ENCODE data around the gene MEIS1. TPM values are rescaled to one million over a fixed set of nuclear protein-coding genes. Genes with fewer than 3 reads are reported as not detected.
"Not testable (repeated sequence)": the region's sequence is repeated elsewhere in the genome, so short reads cannot be mapped to it uniquely, and the experiment has no call there.

The MEIS1 gene
- 10 to 100 TPM in 1 of 2 donors, 1 to 10 TPM in 1; 10.0 to 38.9 TPM for total RNA-seq
- long read RNA-seq, partial matches to known transcripts, result 1 of 3 reads
- long read RNA-seq, other reads (novel, unspliced or antisense), result 1 of 3 reads

DNA sequence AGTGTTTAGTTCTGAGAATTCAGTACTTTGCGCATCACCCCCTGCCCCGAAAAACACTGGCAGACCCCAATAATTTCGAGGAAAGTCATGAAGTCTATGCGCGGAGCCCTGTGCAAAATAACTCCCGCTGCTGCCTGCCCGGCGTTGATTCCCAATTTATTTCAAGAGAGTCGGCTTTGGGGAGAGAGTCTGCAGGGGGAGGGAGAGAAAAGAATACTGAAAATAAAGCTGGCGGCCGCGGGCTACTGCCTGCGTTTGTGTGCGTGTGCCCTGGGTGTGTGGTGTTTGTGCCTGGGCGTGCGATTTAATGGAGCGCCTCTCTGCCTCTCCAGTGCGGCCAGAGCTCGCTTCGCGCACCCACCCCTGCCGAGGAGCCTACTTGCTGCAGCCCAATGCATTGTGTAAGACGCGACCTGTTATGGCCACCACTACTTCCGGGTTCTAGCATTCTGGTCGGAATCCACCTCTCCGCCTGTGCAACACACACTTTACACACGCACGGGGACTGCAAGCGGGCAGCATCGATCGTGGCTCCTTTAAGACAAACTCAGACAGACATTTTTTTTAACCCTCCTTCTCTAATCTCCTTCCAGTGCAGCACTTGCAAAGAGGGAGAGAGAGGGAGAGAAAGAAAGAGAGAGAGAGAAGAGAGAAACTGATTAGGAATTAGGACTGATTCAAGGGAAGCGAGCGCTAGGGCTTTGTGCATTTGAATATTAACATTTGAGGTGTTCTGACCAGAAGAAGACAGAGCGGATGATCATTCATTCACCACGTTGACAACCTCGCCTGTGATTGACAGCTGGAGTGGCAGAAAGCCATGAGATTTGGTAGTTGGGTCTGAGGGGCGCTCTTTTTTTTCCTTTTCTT is at the start of gene MEIS1:
Gene MEIS1, plus strand, starts transcription at position 447 of the 870 bp plus-strand sequence. CDS start 732 bp downstream, outside the sequence.
- intact Hi-C loops (cut with DNase I, micrococcal nuclease), result loop anchor here (5.0 to 10.0 kb wide), 4 partner anchors 140 to 890 kb away; no protein-coding TSS in a partner anchor
- peak; percentile 81 for ATAC-seq
- DNase-seq, result peak; percentile 73 to 90

DNA sequence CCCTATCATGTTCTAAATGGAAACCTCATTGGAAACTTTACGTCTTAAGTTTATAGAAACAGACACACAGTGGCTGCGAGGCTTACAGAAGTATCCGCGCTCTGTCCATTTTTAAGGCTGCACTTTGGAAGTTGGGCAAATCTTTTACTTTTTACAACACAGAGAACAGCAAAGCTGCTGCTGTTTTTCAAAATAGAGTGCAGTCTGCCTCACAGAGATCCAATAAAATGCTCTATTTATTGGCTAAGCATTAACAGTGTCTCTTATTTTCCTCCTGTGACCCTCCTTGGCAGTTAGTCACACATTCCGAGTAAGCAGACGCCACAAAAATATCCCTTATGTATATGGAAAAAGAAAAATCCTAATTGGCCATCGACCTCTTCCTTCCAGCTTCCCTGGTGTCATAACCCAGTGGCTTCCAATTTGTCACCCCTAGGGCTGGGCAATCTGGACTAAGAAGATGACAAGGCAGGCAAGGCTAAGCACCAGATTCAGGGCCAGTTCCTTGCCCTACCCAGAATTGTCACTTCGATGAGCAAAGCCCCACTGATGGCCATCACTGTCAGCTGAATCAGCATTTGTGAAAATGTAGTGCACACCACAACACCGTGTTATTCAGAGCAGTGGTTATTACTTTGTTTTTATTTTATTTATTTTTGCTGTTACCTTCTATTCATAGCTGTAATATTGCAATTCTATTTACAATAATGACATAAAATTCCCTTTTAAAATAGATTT is 47.7 kb upstream of the MEIS1 start:
- intact Hi-C loops (cut with DNase I, micrococcal nuclease), result no loop called here
- DNase-seq (no peak), ATAC-seq (no peak)

DNA sequence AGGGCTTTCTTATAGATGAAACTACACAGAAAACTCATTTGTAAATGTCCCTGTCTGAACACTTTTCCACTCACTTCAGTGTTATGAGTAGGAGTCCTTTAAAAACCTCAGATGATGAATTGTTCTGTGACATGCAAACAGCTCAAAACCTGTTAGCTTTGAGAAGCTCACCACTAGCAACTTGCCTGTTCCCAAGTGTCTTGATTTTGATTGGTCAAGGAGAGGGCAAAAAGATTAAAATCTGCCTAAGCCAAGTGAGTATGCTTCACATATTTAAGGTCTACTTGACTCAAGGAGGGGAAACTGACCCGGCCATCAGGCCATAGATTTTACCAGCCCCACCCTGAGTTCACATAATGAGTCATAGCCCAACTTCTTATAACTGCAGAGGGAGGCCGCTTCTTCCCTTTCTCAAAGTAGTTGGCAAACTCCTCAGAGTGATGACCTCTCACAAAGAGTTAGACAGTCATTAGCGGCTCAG is 45.2 kb upstream of the MEIS1 start:
- no peak for ATAC-seq
- no peak for DNase-seq
- intact Hi-C loops (cut with DNase I, micrococcal nuclease), result no loop called here

DNA sequence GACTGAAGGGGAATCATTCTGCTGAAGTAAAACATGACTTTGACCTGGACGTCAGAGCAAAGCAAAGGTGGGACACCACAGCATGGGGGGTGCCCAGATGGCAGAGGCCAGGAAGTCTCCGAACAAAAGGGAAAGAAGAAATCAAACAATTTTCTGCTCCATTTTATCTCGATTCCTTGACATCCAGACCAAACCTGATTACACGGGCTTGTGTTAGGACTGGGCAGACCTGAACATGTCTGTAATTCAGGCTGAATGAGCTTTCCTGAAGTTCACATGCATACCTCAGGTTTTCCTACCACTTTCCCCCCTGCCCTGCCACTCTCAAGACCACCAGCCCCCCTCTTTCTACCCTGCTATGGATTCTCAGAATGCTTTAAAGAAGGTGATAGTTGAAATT is 44.8 kb upstream of the MEIS1 start:
- DNase-seq (no peak), ATAC-seq (no peak)
- intact Hi-C loops (cut with DNase I, micrococcal nuclease), result no loop called here

DNA sequence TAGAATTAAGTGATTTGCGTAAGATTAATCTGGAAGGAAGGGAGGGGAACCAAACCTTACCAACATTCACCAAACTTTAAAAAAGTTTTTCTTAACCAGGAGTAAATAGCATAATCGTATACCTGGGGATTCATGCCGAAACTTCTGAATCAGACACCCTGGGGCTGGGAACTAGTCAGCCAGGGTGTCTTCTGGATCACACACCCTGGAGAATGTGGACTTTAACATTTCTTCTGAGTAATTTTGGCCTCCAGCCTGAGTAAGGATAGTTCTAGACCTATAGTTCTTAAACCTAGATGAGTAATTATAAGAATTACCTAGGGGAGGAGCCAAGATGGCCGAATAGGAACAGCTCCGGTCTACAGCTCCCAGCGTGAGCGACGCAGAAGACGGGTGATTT is 44.1 kb upstream of the MEIS1 start:
- ATAC-seq (peak; percentile 24), DNase-seq (no peak)
- intact Hi-C loops (cut with DNase I, micrococcal nuclease), result no loop called here

DNA sequence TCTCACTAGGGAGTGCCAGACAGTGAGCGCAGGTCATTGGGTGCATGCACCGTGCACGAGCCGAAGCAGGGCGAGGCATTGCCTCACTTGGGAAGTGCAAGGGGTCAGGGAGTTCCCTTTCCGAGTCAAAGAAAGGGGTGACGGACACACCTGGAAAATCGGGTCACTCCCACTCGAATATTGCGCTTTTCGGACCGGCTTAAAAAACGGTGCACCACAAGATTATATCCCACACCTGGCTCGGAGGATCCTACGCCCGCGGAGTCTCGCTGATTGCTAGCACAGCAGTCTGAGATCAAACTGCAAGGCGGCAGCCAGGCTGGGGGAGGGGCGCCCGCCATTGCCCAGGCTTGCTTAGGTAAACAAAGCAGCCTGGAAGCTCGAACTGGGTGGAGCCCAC is 43.7 kb upstream of the MEIS1 start:
- DNase-seq; intact Hi-C loops (cut with DNase I, micrococcal nuclease); ATAC-seq: not testable (repeated sequence)

DNA sequence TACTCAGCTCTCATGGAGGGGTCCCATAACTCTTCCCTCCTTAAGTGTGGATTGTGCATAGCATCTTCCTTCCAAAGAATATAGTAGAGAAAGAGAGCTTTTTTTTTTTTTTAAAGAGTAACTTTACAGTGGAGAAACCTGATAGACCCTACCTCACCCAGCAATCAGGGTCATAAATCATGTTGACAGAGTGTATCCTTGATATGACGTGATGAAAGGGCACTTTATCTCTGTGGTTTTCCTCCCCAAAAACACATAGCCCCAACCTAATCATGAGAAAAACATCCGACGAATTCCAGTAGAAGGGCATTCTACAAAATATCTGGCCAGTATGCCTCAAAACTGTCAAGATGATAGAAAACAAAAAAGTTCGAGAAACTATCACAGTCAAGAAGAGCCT is 29.5 kb upstream of the MEIS1 start:
- DNase-seq (no peak), ATAC-seq (no peak)
- intact Hi-C loops (cut with DNase I, micrococcal nuclease), result no loop called here

DNA sequence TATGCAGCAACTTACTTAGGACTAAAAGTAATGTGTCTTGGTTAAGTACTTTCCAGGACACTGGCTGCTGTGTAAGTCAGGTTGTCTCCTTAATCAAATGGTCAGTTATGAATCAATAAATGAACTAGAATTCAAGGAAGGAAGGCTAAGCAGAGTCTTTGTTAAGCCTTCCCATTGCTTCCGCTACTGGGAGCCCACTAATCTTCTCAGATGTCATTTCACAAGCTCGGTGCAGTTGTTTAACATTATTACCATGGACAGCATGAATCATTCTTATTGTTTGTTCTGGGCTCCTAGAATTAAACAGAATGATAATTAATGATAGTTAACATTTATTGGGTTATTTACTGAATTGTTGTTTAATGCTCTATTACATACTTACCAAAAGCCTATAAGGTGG is 26.0 kb upstream of the MEIS1 start:
- ATAC-seq (no peak), DNase-seq (no peak)
- intact Hi-C loops (cut with DNase I, micrococcal nuclease), result no loop called here

DNA sequence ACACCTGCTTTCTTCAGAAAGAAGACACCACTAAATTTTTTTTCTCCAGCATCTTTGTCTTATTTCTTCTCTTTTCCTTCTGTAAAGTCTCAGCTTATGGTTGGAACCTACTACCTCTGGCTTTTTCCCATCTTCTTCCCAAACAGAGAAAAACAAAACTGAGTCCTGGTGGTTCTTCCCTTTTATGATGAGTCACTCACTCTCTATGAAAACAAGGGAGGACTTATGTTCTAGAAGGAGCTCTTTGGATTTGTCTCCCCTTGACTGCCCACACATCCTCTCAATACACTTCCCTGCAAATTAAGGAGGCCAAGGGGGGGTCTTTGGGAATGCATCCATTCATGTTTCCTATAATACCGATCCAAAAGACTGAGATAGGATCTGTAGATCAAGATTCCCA is 22.1 kb upstream of the MEIS1 start:
- intact Hi-C loops (cut with DNase I, micrococcal nuclease), result no loop called here
- ATAC-seq, result no peak

DNA sequence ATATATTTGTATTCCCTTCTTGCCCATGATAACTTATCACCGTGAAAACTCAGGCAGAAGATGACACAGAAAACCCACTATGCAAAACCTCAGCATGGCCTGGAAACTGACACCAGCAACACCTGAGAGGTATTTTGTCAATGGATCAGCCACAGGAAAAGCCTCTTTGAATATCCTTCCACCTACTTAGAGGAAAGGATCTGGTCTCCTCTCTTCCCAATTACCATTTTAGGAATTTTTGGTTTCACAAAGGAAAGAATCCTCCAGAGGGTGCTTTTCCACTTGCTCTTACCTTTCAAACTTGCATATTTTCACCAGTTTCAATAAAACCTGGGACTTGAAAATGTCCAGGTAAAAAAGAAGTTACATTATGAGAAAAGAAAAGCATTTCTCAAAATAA is 20.0 kb upstream of the MEIS1 start:
- ATAC-seq, result no peak
- DNase-seq, result no peak
- intact Hi-C loops (cut with DNase I, micrococcal nuclease), result no loop called here

More for the DNA sequence above, 22.1 kb upstream of the MEIS1 start:
- no peak for DNase-seq

DNA sequence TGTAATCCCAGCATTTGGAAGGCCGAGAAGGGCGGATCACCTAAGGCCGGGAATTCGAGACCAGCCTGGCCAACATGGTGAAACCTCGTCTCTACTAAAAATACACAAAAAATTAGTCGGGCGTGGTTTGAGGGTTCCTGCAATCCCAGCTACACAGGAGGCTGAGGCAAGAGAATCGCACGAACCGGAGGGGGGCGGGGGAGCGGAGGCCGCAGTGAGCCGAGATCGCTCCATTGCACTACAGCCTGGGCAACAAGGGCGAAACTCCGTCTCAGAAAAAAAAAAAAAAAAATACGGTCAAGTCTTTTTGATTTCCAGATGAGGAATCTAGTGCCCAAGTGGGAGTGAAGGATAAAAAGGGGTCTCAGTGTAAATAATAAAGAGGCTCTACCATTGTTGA is 16.5 kb upstream of the MEIS1 start:
- intact Hi-C loops (cut with DNase I, micrococcal nuclease), result no loop called here
- no peak for DNase-seq
- ATAC-seq, result no peak

DNA sequence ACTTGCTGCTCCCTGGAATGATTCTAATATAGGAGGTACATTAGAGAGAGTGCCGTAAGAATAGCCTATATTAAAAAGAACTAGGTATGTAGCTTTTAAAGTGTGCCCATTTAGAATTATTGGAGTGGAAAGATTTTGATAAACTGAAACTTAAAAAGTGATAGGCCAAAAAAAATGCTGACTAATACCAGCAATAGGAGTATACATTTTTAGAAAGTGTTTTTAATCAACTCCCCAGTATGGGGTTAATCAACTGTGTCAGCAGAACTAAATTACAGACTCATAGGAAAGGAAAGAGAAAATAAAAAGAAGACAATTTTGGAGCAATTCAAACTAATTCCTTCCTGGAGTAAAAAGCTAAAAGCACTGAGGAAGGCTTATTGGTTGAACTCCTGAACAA is 13.3 kb upstream of the MEIS1 start:
- ATAC-seq (no peak), DNase-seq (no peak)
- intact Hi-C loops (cut with DNase I, micrococcal nuclease), result loop anchor here in 1 of 2 donors (10.0 kb wide), 1 partner anchor 777 kb away; no protein-coding TSS in a partner anchor

DNA sequence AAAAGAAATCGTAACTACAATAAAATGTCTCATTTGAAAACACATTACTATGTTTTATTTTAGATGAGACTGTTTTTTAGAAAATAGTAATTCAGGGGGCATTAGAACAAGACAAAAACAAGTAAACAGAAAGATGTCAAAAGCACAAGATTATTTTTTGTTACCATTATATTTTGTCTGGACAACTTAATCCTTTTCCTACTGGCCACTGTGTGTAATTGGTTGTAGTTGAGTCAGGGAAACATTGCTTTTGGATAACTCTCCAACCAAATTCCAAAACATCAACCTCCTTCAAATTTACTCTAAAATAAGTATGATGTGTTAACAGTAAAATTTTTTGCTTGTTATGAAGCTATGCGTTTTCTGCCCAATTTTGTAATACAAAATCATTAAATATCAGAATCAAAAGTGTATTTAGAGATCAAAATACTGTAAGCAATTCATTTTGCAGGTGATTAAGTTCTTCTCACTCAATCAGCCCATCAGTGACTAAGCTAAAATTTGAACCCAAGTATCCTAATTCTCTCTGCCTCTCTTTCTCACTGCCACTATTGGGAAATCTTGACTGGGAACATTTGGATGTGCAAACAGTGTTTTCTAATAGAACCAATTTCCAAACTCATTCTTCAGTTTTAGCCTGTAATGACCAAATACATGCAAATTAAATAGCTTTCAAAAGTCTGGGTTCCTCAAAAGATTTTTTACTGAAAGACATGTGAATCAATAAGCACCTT is 11.4 kb upstream of the MEIS1 start:
- no peak for ATAC-seq
- intact Hi-C loops (cut with DNase I, micrococcal nuclease), result loop anchor here in 1 of 2 donors (10.0 kb wide), 1 partner anchor 779 kb away; no protein-coding TSS in a partner anchor
- no peak for DNase-seq

DNA sequence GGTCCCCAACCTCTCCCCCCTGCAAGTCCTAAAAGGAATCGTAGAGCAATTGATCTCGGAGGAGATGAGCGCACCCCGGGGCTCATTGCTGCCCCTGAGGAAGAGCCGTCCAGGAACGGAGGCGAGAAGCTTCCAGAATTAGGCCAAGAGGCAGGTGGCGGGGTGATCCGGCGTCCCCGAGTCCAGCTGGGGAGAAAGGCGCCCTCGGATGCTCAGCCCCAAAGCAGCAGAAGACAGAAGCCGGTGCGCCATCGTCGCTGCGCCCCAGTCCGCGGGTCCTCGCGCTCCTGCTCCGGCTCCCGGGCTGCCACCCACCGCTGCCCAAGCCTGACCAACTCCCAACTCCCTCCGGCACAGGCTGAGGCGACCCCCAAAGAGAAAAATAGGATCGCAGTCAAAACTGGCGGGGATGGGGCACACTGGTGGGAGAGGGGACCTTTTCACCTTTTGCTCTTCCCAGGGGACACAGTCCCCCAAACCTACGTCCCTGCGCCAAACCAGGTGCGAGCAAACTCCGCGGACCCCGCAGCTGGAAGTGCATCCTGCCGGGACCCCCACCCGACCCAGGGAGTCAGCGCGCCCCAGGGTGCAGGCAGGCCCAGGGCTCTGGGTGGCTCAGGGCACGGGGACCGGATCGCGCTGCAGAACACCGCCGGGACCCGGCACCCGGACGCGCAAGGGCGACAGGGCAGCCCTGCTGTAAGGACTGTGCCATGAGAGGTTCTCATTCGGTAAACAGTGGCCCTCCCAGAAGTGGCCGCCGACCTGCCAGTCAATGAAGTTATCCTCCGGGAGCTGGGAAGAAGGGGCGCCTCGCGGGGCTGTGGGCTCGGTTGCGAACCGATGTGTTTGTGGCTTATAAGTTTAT is 8.4 kb upstream of the MEIS1 start:
- DNase-seq (no peak), ATAC-seq (no peak)
- intact Hi-C loops (cut with DNase I, micrococcal nuclease), result loop anchor here in 1 of 2 donors (5.0 to 10.0 kb wide), 2 partner anchors 782 to 1226 kb away; no protein-coding TSS in a partner anchor

DNA sequence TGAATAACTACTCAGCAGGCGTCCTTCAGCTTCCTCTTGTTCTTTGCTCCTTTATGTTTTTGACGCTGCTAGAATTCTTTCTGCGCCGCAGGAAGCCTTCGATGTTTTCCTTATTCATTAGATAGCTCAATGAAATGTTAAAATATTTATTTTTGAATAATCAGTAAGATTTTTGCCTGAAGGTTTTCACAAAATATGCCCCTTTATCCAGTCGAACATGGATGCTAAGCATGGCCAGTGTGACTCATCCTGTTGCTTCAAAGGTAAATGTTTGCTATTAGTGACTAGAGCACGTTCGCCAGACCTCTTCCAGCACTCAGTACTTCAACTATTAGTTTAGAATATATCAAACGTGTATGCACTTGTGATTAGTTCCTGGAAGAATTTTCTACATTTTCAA is 7.6 kb upstream of the MEIS1 start:
- no peak for ATAC-seq
- intact Hi-C loops (cut with DNase I, micrococcal nuclease), result loop anchor here in 1 of 2 donors (5.0 to 10.0 kb wide), 2 partner anchors 782 to 1225 kb away; no protein-coding TSS in a partner anchor

DNA sequence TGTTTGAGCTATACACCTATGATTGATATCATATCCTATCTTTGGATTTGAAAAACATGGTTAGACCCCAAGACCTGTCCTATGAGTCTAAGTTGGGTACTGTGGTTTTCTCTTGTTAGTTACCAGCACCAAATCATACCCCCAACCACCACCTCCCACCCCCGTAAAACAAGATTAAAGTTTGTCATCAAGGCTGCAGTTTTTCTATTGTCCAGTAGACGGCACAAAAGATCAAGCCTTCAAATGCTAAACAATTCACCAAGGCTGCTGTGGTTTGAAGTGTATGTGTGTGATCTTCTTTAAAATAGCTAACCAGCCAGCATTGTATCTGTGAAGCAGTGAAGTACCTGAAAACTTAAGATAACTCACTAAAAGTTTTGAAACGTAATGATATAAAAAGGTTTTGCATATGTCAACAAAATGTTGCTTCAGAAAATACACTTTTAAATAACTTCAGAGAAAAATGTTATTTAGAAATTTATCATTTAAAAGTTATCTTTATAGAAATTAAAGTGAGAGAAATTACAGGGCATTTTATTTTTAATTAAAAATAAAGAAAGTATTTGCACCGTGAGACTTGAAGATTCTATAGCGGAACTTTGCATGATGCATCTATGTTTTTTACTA is 5.8 kb upstream of the MEIS1 start:
- no peak for DNase-seq
- intact Hi-C loops (cut with DNase I, micrococcal nuclease), result loop anchor here in 1 of 2 donors (5.0 to 10.0 kb wide), 2 partner anchors 784 to 1223 kb away; no protein-coding TSS in a partner anchor
- ATAC-seq, result peak; percentile 35

More for the DNA sequence above, 7.6 kb upstream of the MEIS1 start:
- DNase-seq, result no peak
